CD8-positive, alpha-beta memory T cell (primary cell): Measurements from ENCODE around the gene SRMS. TPM values are rescaled to one million over a fixed set of nuclear protein-coding genes. Genes with fewer than 3 reads are reported as not detected.

Experiments used
- CTCF ChIA-PET: fragments of 350-600 bp; sonication (Branson Sonifier 250); formaldehyde crosslinking; loops from one replicate; lab custom pipeline; 2021; ENCODE audit warnings: antibody characterized with exemption; lab: Charles Lee
- POLR2A ChIA-PET: fragments of 350-600 bp; sonication (Branson Sonifier 250); formaldehyde crosslinking; loops from one replicate; lab custom pipeline; 2021; ENCODE audit warnings: antibody characterized with exemption; lab: Charles Lee
- DNase-seq, 5 donors: peaks; one replicate each; pipeline versions ENCODE4 v3.0.0 to v3.0.0-alpha.2; 2020 to 2022; ENCODE audit warnings: mixed read lengths in 1 of 5
- H3K27ac ChIP-seq: one replicate; pipeline ENCODE4 v1.7.0; 2013; ENCODE audit warnings: low read depth, mild to moderate bottlenecking, low read length, moderate library complexity
- H3K27me3 ChIP-seq: 2 replicates; pipeline ENCODE4 v1.7.0; 2013; ENCODE audit warnings: low read length, mild to moderate bottlenecking; ENCODE audit not compliant: insufficient read depth, poor library complexity, severe bottlenecking
- H3K36me3 ChIP-seq: 2 replicates; pipeline ENCODE4 v1.7.0; 2013; ENCODE audit warnings: mild to moderate bottlenecking, low read length, moderate library complexity; ENCODE audit not compliant: insufficient read depth
- H3K4me1 ChIP-seq: 2 replicates; pipeline ENCODE4 v1.7.0; 2013; ENCODE audit warnings: mild to moderate bottlenecking, low read length, moderate library complexity; ENCODE audit not compliant: insufficient read depth
- H3K4me3 ChIP-seq: 2 replicates; pipeline ENCODE4 v1.7.0; 2013; ENCODE audit warnings: mild to moderate bottlenecking, low read length
- H3K9me3 ChIP-seq: 2 replicates; pipeline ENCODE4 v1.7.0; 2013; ENCODE audit warnings: mild to moderate bottlenecking, low read length
- H3K27ac Mint-ChIP-seq, 8 donors: one replicate each; pipeline ENCODE4 v1.8.0; 2020 to 2021; ENCODE audit warnings: mixed read lengths in 8 of 8, mild to moderate bottlenecking in 6 of 8, inconsistent platforms in 3 of 8, moderate library complexity in 3 of 8
- H3K27me3 Mint-ChIP-seq, 2 donors: one replicate each; pipeline ENCODE4 v1.8.0; 2020 to 2021; ENCODE audit warnings: mixed read lengths in 2 of 2, mild to moderate bottlenecking in 1 of 2, moderate library complexity in 1 of 2
- H3K36me3 Mint-ChIP-seq, 3 donors: one replicate each; pipeline ENCODE4 v1.8.0; 2020 to 2021; ENCODE audit warnings: mixed read lengths in 3 of 3, inconsistent platforms in 1 of 3, mild to moderate bottlenecking in 1 of 3
- H3K4me1 Mint-ChIP-seq, 3 donors: one replicate each; pipeline ENCODE4 v1.8.0; 2020 to 2021; ENCODE audit warnings: mixed read lengths in 3 of 3, inconsistent platforms in 1 of 3, mild to moderate bottlenecking in 1 of 3
- H3K4me3 Mint-ChIP-seq, 7 donors: one replicate each; pipeline ENCODE4 v1.8.0; 2020 to 2021; ENCODE audit warnings: mixed read lengths in 7 of 7, mild to moderate bottlenecking in 6 of 7, moderate library complexity in 4 of 7, inconsistent platforms in 2 of 7
- H3K9me3 Mint-ChIP-seq, 5 donors: one replicate each; pipeline ENCODE4 v1.8.0; 2020 to 2022; ENCODE audit warnings: mixed read lengths in 5 of 5, mild to moderate bottlenecking in 3 of 5, moderate library complexity in 2 of 5, inconsistent platforms in 1 of 5
- polyA plus RNA-seq: library from polyadenylated mRNA; unstranded; fragments of 300-500 nt; fragmentation: Illumina TruSeq; gene quantifications from one replicate; pipeline ENCODE4 v1.2.3, GENCODE V29; 2021
- total RNA-seq, 2 experiments: library from RNA; stranded (reverse); gene quantifications; one replicate each; pipeline ENCODE4 v1.2.3, GENCODE V29; 2021

SRMS gene
- total and polyA plus RNA-seq, 3 experiments from 2014 or later = not detected

- Mint-ChIP-seq H3K27ac (no peak overlapping the region), H3K9me3 (peaks cover 0 to 4% (median 0%) of the 10 kb centered on the region in 5 donors), H3K36me3 (peaks cover 0 to 2% (median 0%) of the 10 kb centered on the region in 3 donors), H3K4me3 (no peak overlapping the region), H3K27me3 (peaks cover 0 to 2% of the 10 kb centered on the region in 2 donors), H3K4me1 (peaks cover 0 to under 1% (median 0%) of the 10 kb centered on the region in 3 donors)
- DNase-seq = no peak
- H3K4me3 ChIP-seq = no peak overlapping the region
- H3K36me3 ChIP-seq = no peaks in the 10 kb centered on the region
- no peaks in the 10 kb centered on the region for H3K27me3 ChIP-seq
- POLR2A ChIA-PET = interaction anchor here (0.7 kb wide), 1 partner anchor 327 kb away, joined by 3 read pairs; no protein-coding TSS in a partner anchor
- CTCF ChIA-PET = interaction anchor here (1.5 kb wide), 1 partner anchor 108 kb away, joined by 3 read pairs; no protein-coding TSS in a partner anchor
- peaks cover 4% of the 10 kb centered on the region for H3K4me1 ChIP-seq
- H3K27ac ChIP-seq = no peak overlapping the region
- H3K9me3 ChIP-seq = no peaks in the 10 kb centered on the region
Measured at GRCh38 chr20:63543733-63544132, 3.8 kb downstream of the SRMS start.

DNA sequence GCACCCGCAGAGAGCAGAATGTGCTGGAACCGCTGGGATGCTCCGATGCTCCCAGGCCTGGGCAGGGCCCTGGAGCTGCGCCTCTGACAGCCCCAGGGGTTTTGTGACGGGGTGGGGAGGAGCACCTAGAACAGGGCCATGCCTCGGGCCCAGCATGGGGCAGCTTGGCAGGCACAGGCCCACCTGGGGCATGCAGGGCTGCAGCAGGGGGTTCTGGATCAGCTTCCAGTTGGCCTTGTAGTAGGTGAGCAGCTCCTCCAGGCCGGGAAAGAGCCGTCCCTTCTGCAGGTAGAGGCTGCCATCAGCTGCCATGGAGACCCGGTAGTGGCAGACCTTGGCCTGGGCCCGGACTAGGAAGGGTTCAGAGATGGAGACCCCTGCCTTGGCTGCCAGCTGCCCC is 4.4 kb downstream of the SRMS start:
- Histone ChIP-seq H3K4me3 (no peak overlapping the region), H3K9me3 (no peaks in the 10 kb centered on the region), H3K36me3 (no peaks in the 10 kb centered on the region), H3K4me1 (peaks cover 9% of the 10 kb centered on the region), H3K27ac (no peak overlapping the region), H3K27me3 (no peaks in the 10 kb centered on the region)
- ChIA-PET POLR2A (interaction anchor here (0.7 kb wide), 1 partner anchor 326 kb away, joined by 3 read pairs; no protein-coding TSS in a partner anchor), CTCF (interaction anchor here (1.5 to 1.7 kb wide), 2 partner anchors 109 to 438 kb away, joined by 3 to 5 read pairs; partner anchors contain the start of gene PRPF6)
- Mint-ChIP-seq H3K9me3 (peaks cover 0 to 4% (median 0%) of the 10 kb centered on the region in 5 donors), H3K27ac (no peak overlapping the region), H3K4me1 (peaks cover 0 to 6% (median 0%) of the 10 kb centered on the region in 3 donors), H3K36me3 (peaks cover 0 to 2% (median 0%) of the 10 kb centered on the region in 3 donors), H3K27me3 (peaks cover 0 to 2% of the 10 kb centered on the region in 2 donors), H3K4me3 (no peak overlapping the region)
- no peak for DNase-seq

DNA sequence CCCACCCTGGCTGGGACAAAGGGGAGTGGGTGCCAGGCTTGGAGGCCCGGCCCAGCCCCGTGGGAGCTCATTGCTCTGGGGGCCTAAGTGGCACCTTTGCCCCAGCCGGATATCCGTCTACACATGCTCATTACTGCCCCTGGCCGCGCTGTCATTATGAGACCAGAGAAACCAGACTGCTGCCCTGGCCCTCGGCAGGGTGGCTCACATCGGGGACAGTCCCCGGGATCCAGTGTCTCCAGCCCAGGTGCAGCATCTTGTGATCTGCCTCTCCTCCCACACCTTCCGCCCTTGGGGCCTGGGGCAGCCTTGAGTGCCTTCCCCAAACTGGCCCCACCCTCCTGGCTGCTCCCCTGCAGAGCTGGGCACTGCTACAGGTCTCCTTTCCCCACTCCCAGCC is 4.9 kb downstream of the SRMS start:
- H3K27ac Mint-ChIP-seq = no peak overlapping the region
- no peak overlapping the region for H3K4me3 Mint-ChIP-seq
- H3K27me3 Mint-ChIP-seq = peaks cover 0 to 2% of the 10 kb centered on the region in 2 donors
- no peak for DNase-seq
- peaks cover 9% of the 10 kb centered on the region for H3K4me1 ChIP-seq
- CTCF ChIA-PET = interaction anchor here (1.7 kb wide), 1 partner anchor 438 kb away, joined by 5 read pairs; the partner anchor contains the start of gene PRPF6
- POLR2A ChIA-PET = no interaction called here
- no peak overlapping the region for H3K27ac ChIP-seq
- H3K4me1 Mint-ChIP-seq = peaks cover 0 to 10% (median 0%) of the 10 kb centered on the region in 3 donors
- H3K27me3 ChIP-seq = no peaks in the 10 kb centered on the region
- no peaks in the 10 kb centered on the region for H3K9me3 ChIP-seq
- H3K36me3 Mint-ChIP-seq = peaks cover 0 to 2% (median 0%) of the 10 kb centered on the region in 3 donors
- no peak overlapping the region for H3K4me3 ChIP-seq
- H3K9me3 Mint-ChIP-seq = peaks cover 0 to 4% (median 0%) of the 10 kb centered on the region in 5 donors
- H3K36me3 ChIP-seq = no peaks in the 10 kb centered on the region

GRCh38 chr20:63542031-63542559 is 5.5 kb downstream of the SRMS start:
- Mint-ChIP-seq H3K9me3 (peaks cover 0 to 4% (median 0%) of the 10 kb centered on the region in 5 donors), H3K4me3 (no peak overlapping the region), H3K36me3 (peaks cover 0 to 2% (median 0%) of the 10 kb centered on the region in 3 donors), H3K27me3 (peaks cover 0 to 2% of the 10 kb centered on the region in 2 donors), H3K4me1 (peaks cover 0 to 14% (median 1%) of the 10 kb centered on the region in 3 donors), H3K27ac (no peak overlapping the region)
- no peaks in the 10 kb centered on the region for H3K9me3 ChIP-seq
- POLR2A ChIA-PET = interaction anchor here (0.7 kb wide), 1 partner anchor 31 kb away, joined by 6 read pairs; no protein-coding TSS in a partner anchor
- no peak overlapping the region for H3K27ac ChIP-seq
- no peak for DNase-seq
- no peaks in the 10 kb centered on the region for H3K27me3 ChIP-seq
- no peaks in the 10 kb centered on the region for H3K36me3 ChIP-seq
- peaks cover 15% of the 10 kb centered on the region for H3K4me1 ChIP-seq
- no peak overlapping the region for H3K4me3 ChIP-seq
- CTCF ChIA-PET = interaction anchor here (1.7 kb wide), 1 partner anchor 439 kb away, joined by 5 read pairs; the partner anchor contains the start of gene PRPF6

DNA sequence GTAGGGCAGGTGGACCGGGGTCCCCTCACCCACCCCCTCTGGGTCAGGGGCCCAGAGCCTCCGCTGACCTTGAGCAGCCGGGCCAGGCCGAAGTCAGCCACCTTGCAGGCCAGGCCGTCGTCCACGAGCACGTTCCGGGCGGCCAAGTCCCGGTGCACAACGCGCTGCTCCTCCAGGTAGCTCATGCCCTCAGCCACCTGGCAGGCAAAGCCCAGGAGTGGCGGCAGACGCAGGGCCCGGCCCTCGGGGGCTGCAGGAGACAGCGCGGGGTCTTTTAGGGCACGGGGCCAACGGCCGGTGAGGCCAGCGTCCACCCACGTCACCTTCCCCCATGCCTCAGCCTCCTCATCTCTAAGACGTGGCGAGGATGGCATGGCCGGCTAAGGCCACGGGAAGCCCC is 6.2 kb downstream of the SRMS start:
- H3K27ac Mint-ChIP-seq = no peak overlapping the region
- peaks cover 0 to 1% of the 10 kb centered on the region in 2 donors for H3K27me3 Mint-ChIP-seq
- Histone ChIP-seq H3K27me3 (no peaks in the 10 kb centered on the region), H3K4me1 (peaks cover 23% of the 10 kb centered on the region), H3K9me3 (no peaks in the 10 kb centered on the region), H3K27ac (no peak overlapping the region), H3K4me3 (no peak overlapping the region), H3K36me3 (no peaks in the 10 kb centered on the region)
- ChIA-PET CTCF (no interaction called here), POLR2A (interaction anchor here (0.7 kb wide), 1 partner anchor 30 kb away, joined by 6 read pairs; no protein-coding TSS in a partner anchor)
- peaks cover 0 to 18% (median 3%) of the 10 kb centered on the region in 3 donors for H3K4me1 Mint-ChIP-seq
- no peak for DNase-seq
- no peak overlapping the region for H3K4me3 Mint-ChIP-seq
- H3K36me3 Mint-ChIP-seq = peaks cover 0 to 2% (median 0%) of the 10 kb centered on the region in 3 donors
- H3K9me3 Mint-ChIP-seq = peaks cover 0 to 4% (median 0%) of the 10 kb centered on the region in 5 donors

GRCh38 chr20:63540417-63541186 is 6.9 kb downstream of the SRMS start:
- Mint-ChIP-seq H3K36me3 (peaks cover 0 to 2% (median 0%) of the 10 kb centered on the region in 3 donors), H3K27me3 (no peaks in the 10 kb centered on the region), H3K4me1 (peaks cover 0 to 18% (median 3%) of the 10 kb centered on the region in 3 donors), H3K4me3 (no peak overlapping the region), H3K27ac (no peak overlapping the region), H3K9me3 (peaks cover 0 to 4% (median 0%) of the 10 kb centered on the region in 5 donors)
- DNase-seq = no peak
- Histone ChIP-seq H3K4me3 (no peak overlapping the region), H3K36me3 (no peaks in the 10 kb centered on the region), H3K27me3 (no peaks in the 10 kb centered on the region), H3K4me1 (peaks cover 23% of the 10 kb centered on the region), H3K27ac (no peak overlapping the region), H3K9me3 (no peaks in the 10 kb centered on the region)
- ChIA-PET CTCF (interaction anchor here (3.3 to 3.7 kb wide), 2 partner anchors 27 to 37 kb away, joined by 18 to 27 read pairs; no protein-coding TSS in a partner anchor), POLR2A (no interaction called here)

GRCh38 chr20:63539441-63540370 is 7.8 kb downstream of the SRMS start:
- Mint-ChIP-seq H3K36me3 (peaks cover 0 to 2% (median 0%) of the 10 kb centered on the region in 3 donors), H3K4me3 (no peak overlapping the region), H3K9me3 (no peaks in the 10 kb centered on the region), H3K27ac (no peak overlapping the region), H3K27me3 (no peaks in the 10 kb centered on the region), H3K4me1 (peaks cover 0 to 18% (median 3%) of the 10 kb centered on the region in 3 donors)
- ChIA-PET CTCF (interaction anchor here (2.1 to 3.7 kb wide), 7 partner anchors 12 to 435 kb away, joined by 6 to 35 read pairs (median 18); partner anchors contain the start of gene HELZ2), POLR2A (no interaction called here)
- H3K27me3 ChIP-seq = no peaks in the 10 kb centered on the region
- no peak overlapping the region for H3K27ac ChIP-seq
- H3K9me3 ChIP-seq = no peaks in the 10 kb centered on the region
- no peak for DNase-seq
- H3K4me3 ChIP-seq = no peak overlapping the region
- peaks cover 23% of the 10 kb centered on the region for H3K4me1 ChIP-seq
- no peaks in the 10 kb centered on the region for H3K36me3 ChIP-seq
